HFFc6 (cell line): Measurements from ENCODE around the gene MEST. TPM values are rescaled to one million over a fixed set of nuclear protein-coding genes. Genes with fewer than 3 reads are reported as not detected.

Experiments used
- DNase-seq: peaks from one replicate; pipeline ENCODE4 v3.0.0-alpha.2; 2018
- H3K27ac Mint-ChIP-seq: 2 replicates; pipeline ENCODE4 v1.8.0; 2020; ENCODE audit warnings: mild to moderate bottlenecking, mixed read lengths
- H3K27me3 Mint-ChIP-seq: 2 replicates; pipeline ENCODE4 v1.8.0; 2021; ENCODE audit warnings: mild to moderate bottlenecking, moderate library complexity, mixed read lengths; ENCODE audit not compliant: insufficient read depth
- H3K36me3 Mint-ChIP-seq: 2 replicates; pipeline ENCODE4 v1.8.0; 2021; ENCODE audit warnings: low read depth, mixed read lengths
- H3K4me1 Mint-ChIP-seq: 2 replicates; pipeline ENCODE4 v1.8.0; 2020; ENCODE audit warnings: low read depth, mixed read lengths
- H3K4me3 Mint-ChIP-seq: 2 replicates; pipeline ENCODE4 v1.8.0; 2020; ENCODE audit warnings: mild to moderate bottlenecking, moderate library complexity, mixed read lengths
- H3K9me3 Mint-ChIP-seq: 2 replicates; pipeline ENCODE4 v1.8.0; 2020; ENCODE audit warnings: mild to moderate bottlenecking, mixed read lengths
- total RNA-seq, 6 experiments: library from RNA; stranded (reverse); fragmentation: NEBNext Ultra II Directional; extraction: Animal tissue kit (Norgen Biotek cat#: 25700); gene quantifications; 2 replicates in 1 of 6; 3 replicates in 5 of 6; pipeline ENCODE4 v1.2.3, GENCODE V29; 2021
- TF ChIP-seq, protein P1 (sequence below): fragments of 200-600 bp; sonication (generic); IDR thresholded peaks from 2 replicates; pipeline ENCODE4 v1.5.0; 2021; ENCODE audit warnings: antibody characterized with exemption, mild to moderate bottlenecking

MEST gene
- total RNA-seq, 6 experiments from 2014 or later, result 0.28 to 3.7 (median 2.1) TPM

GRCh38 chr7:130490311-130490791, 1.5 kb upstream of the MEST start:
- peaks cover 13% of the 10 kb centered on the region for H3K9me3 Mint-ChIP-seq
- H3K27me3 Mint-ChIP-seq, result peaks cover 39% of the 10 kb centered on the region
- H3K36me3 Mint-ChIP-seq, result peaks cover 6% of the 10 kb centered on the region
- peaks cover 34% of the 10 kb centered on the region for H3K4me1 Mint-ChIP-seq
- H3K4me3 Mint-ChIP-seq, result no peak overlapping the region; the same call in 1 of the 2 replicates
- TF ChIP-seq, protein P1, sequence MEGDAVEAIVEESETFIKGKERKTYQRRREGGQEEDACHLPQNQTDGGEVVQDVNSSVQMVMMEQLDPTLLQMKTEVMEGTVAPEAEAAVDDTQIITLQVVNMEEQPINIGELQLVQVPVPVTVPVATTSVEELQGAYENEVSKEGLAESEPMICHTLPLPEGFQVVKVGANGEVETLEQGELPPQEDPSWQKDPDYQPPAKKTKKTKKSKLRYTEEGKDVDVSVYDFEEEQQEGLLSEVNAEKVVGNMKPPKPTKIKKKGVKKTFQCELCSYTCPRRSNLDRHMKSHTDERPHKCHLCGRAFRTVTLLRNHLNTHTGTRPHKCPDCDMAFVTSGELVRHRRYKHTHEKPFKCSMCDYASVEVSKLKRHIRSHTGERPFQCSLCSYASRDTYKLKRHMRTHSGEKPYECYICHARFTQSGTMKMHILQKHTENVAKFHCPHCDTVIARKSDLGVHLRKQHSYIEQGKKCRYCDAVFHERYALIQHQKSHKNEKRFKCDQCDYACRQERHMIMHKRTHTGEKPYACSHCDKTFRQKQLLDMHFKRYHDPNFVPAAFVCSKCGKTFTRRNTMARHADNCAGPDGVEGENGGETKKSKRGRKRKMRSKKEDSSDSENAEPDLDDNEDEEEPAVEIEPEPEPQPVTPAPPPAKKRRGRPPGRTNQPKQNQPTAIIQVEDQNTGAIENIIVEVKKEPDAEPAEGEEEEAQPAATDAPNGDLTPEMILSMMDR, result no peak
- no peak overlapping the region for H3K27ac Mint-ChIP-seq
- DNase-seq, result no peak

GRCh38 chr7:130490888-130491804, 739 bp upstream of the MEST start:
- Mint-ChIP-seq H3K27me3 (peaks cover 31% of the 10 kb centered on the region), H3K4me3 (peak overlapping the region; percentile 79), H3K27ac (no peak overlapping the region), H3K36me3 (no peaks in the 10 kb centered on the region), H3K9me3 (peaks cover 13% of the 10 kb centered on the region), H3K4me1 (peaks cover 34% of the 10 kb centered on the region)
- DNase-seq, result no peak
- TF ChIP-seq, protein P1, result peak; percentile 77

DNA sequence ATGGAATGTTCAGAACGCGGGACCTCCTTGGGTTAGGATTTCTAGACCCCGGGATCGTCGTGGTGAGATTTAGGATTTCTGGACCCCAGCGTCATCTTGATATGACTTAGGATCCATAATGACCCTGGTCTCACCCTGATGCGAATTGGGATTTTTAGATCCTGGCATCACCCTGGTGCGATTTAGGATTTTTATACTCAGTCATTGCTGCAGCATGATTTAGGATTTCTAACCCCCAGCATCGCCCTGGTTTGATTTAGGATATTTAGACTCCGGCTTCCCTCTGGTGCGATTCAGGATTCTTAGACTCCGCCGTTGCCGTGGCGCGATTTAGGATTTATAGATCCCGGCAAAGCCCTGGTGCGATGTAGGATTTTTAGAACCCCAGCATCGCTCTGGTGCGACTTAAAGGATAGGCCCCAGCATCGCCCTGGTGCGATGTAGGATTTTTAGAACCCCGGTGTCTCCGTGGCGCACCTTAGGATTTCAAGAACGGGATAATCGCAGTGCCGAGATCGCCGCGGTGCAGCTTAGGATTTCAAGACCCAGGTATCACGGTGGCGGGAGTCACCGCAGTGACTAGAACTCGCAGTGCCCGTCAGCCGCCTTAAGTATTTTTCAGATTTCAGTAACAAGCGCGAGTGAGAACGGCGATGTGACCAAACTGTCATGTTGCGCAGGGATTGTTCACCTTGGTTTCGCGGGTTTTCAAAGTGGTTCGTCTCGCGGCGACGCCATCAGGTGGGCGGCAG, 814 bp downstream of the MEST start:
- TF ChIP-seq, protein P1, result no peak
- Mint-ChIP-seq H3K4me1 (peaks cover 34% of the 10 kb centered on the region), H3K27ac (no peak overlapping the region), H3K27me3 (peaks cover 30% of the 10 kb centered on the region), H3K4me3 (peak overlapping the region; percentile 67), H3K9me3 (peaks cover 13% of the 10 kb centered on the region), H3K36me3 (no peaks in the 10 kb centered on the region)
- no peak for DNase-seq

DNA sequence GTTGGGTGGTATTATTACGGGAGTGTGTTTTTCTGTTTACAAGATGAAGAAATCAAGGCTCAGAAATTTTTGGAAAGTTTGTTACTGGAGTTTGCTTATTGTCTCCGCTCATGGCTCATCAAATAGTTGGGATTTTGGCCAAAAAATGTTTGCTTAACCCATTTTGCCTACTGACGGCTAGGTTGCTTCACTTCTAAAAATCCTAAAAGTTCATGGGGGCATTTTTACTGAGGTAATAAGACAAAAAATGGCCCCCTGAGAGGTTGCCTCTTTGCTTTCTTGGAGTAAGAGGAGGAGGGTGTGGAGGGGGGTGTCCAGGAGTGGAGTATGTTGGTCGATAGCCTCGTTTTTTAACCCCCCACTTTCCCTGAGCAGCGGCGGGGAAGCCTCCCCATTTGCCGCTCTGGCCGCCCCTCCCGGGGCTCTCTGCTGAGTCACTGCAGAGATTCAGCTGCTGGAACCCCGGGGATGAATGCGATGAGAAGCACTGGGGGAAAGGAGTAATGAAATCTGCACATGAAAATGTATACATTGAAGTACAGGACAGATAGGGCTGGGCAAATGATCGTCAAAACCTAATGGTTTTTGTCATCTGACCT, 1.5 kb downstream of the MEST start:
- H3K27ac Mint-ChIP-seq, result no peak overlapping the region
- no peak for DNase-seq
- peak overlapping the region; percentile 67 for H3K4me3 Mint-ChIP-seq
- no peaks in the 10 kb centered on the region for H3K36me3 Mint-ChIP-seq
- TF ChIP-seq, protein P1, result no peak
- H3K9me3 Mint-ChIP-seq, result peaks cover 13% of the 10 kb centered on the region
- peaks cover 29% of the 10 kb centered on the region for H3K4me1 Mint-ChIP-seq
- H3K27me3 Mint-ChIP-seq, result peaks cover 23% of the 10 kb centered on the region

DNA sequence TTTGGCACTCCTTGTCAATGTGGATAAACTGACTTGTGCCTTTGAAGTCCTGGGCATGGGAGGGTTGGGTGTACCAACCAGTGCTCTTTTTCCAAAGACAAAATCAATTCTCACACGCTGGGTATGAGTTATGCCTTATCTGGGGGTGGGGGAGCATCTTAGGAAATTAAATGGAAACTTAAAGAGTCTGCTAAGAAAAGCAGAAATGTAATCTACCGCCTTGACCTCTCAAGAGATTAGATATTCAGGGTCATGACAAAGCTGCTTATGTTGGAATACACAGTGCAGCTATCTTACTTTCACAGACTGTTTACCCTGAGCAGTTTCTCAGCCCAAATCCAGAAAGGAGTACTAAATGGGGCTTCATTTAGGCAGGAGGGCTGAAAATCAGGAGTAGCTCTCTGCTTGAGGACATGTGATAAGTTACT, 2.6 kb downstream of the MEST start:
- Mint-ChIP-seq H3K4me1 (peaks cover 18% of the 10 kb centered on the region), H3K27ac (no peak overlapping the region), H3K9me3 (peaks cover 13% of the 10 kb centered on the region), H3K4me3 (no peak overlapping the region), H3K36me3 (no peaks in the 10 kb centered on the region), H3K27me3 (peaks cover 21% of the 10 kb centered on the region)
- no peak for DNase-seq
- TF ChIP-seq, protein P1, result no peak
